GM12872 (cell line): ENCODE measurements around the gene DHX8.

Experiments used
- TF ChIP-seq, protein P1 (sequence below): IDR thresholded peaks from 3 replicates; pipeline ENCODE4 v1.5.1; 2011; ENCODE audit warnings: low read depth, mild to moderate bottlenecking, low read length, moderate library complexity; ENCODE audit not compliant: insufficient read depth

The DHX8 gene

DNA sequence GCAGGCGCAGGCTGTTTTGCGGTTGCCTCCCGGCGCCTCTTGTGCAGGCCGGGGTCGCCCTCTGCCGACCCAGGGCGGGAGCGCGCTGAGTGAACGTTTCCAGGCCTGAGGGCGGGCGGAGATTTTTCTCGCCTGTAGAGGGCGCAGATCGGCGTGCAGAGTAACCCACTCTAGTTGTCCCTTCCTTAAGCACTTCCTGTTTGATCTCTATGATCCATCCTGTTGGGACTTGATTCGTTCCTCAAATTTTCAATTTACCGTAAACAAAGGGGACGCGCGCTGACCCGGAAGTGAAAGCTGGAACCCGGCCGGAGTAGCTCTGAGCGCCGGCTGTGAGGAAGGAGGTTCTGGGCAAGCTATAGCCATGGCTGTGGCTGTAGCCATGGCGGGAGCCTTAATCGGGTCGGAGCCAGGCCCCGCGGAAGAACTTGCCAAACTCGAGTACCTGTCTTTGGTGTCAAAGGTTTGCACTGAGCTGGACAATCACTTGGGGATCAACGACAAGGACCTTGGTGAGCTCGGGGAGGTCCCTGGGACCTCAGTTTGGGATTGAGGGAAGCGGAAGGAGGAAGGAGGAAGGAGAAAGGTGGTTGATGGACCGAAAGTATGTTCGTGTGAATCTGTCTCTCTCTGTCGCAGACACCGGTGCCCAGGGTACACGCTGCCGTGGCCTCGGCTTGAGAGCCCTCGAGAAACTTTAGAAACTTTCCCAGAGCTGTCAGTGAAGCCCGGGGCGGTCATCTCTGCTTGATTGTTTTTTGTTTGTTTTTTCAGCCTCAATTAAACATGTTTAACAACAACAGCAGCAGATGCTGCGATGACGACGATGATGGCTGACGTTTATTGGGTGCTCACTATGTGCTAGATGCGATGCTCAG lies at the start of gene DHX8:
Gene DHX8, plus strand, starts transcription at position 302 of the 878 bp plus-strand sequence. Its CDS starts 63 bp downstream, at position 365.
- TF ChIP-seq, protein P1, sequence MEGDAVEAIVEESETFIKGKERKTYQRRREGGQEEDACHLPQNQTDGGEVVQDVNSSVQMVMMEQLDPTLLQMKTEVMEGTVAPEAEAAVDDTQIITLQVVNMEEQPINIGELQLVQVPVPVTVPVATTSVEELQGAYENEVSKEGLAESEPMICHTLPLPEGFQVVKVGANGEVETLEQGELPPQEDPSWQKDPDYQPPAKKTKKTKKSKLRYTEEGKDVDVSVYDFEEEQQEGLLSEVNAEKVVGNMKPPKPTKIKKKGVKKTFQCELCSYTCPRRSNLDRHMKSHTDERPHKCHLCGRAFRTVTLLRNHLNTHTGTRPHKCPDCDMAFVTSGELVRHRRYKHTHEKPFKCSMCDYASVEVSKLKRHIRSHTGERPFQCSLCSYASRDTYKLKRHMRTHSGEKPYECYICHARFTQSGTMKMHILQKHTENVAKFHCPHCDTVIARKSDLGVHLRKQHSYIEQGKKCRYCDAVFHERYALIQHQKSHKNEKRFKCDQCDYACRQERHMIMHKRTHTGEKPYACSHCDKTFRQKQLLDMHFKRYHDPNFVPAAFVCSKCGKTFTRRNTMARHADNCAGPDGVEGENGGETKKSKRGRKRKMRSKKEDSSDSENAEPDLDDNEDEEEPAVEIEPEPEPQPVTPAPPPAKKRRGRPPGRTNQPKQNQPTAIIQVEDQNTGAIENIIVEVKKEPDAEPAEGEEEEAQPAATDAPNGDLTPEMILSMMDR, result peak; percentile 100

DNA sequence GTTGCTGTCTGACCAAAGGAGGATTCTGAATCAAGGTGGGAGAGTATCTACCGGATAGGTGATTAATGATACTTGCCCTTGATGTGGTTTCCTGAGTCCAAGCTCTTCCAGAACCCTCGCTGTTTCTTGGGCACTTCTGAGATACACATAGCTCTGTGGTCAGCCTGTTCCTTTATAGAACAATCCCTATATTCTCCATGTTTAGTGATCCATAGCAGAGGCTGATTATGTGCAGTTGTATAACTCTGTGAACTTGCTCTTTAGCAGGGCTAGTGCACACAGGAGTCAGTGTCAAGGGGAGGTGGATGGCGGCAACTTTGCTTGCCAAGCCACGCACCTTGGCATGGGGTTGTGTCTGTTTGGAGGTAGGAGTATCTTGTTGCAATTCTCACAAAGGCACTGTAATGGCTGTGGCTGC lies 48.9 kb upstream of the DHX8 start:
- TF ChIP-seq, protein P1, result no peak

DNA sequence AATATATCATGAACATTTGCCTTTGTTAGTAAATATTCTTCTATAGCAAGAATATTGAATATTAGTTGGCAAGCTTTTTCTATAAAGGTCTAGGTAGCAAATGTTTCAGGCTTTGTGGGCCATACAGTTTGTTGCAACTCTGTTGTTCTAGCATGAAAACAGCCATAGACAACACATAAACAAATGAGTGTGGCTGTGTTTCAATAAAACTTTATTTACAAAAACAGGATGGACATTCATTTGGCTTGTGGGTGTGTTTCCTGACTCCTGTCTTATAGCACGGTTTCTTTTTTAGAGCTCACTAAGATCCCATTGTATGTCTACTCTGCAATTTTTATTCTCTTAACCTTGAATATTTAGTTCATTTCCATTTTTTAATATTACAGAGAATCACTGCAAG lies 46.0 kb upstream of the DHX8 start:
- TF ChIP-seq, protein P1, result no peak

DNA sequence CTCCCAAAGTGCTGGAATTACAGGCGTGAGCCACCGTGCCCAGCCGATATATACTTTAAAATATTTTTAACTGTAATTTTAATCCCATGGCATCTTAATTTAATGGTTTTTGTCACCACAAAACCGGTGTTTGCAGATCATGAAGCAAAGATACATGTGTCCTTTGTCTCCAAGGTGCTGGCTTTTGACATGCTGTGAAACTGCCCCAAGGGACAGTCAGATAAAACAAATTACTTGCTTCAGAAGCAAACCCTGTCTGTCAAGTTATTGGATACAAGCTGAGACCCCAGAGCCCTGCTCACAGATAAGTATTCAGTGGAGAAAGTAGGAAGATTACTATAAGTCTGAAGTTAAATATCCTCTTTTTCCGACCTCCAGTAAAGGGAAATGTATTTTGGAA lies 45.1 kb upstream of the DHX8 start:
- TF ChIP-seq, protein P1, result no peak

DNA sequence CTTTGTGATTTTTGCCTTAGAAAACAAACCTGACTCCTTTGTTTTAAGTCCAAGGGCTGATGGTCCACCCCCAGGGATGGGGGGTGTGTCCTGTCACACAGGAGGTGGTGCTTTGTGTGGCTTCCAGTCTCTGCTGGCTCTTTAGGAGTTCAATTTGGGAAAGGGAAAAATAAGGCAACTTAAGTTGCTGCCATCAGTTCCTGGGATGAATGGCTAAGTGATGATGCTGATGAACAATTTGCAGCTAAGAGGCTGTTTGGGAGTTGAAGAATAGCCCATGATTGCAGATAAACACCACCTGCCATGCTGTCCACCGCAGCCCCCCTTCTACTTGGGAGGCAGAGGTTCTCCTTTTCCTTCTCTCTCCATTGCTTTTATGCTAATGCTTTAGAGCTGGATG lies 44.7 kb upstream of the DHX8 start:
- TF ChIP-seq, protein P1, result no peak

DNA sequence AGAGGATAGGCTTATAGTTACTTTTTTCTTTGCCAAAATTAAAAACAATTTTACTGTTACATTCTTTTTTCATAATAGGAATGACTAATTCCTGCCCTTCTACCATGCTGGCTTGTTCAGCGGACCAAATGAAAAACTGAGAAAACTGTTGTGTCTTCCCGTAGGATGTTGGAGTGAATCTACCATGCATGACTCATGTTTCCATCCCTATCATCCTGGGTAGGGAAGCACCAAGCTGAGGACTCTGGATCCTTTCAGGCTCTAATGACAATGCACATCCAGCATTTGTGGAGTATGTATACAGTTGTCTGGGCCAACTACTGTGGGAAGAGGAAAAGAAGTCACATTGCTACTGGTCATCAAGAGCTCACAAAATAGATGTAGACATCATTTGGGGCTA lies 41.1 kb upstream of the DHX8 start:
- TF ChIP-seq, protein P1, result no peak

DNA sequence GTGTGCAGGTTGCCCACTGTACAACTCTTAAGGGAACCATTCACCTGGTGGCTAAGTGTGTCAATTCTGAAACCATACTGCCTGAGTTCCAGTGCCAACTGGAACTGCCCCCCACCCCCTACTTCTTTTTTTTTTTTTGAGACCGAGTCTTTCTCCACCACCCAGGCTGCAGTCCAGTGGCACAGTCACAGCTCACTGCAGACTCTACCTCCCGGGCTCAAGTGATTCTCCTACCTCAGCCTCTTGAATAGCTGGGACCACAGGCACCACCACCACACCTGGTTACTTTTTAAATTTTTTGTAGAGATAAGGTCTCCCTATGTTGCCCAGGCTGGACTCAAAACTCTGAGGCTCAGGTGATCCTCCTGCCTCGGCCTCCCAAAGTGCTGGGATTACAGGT lies 40.4 kb upstream of the DHX8 start:
- TF ChIP-seq, protein P1, result no peak
